ENCODE data around the gene DTX2. TPM values are rescaled to one million over a fixed set of nuclear protein-coding genes. Genes with fewer than 3 reads are reported as not detected.
"Not testable (repeated sequence)": the region's sequence is repeated elsewhere in the genome, so short reads cannot be mapped to it uniquely, and the experiment has no call there.

Gene DTX2
- total RNA-seq, 1 donor from 2014 or later: 21.7 TPM

DNA sequence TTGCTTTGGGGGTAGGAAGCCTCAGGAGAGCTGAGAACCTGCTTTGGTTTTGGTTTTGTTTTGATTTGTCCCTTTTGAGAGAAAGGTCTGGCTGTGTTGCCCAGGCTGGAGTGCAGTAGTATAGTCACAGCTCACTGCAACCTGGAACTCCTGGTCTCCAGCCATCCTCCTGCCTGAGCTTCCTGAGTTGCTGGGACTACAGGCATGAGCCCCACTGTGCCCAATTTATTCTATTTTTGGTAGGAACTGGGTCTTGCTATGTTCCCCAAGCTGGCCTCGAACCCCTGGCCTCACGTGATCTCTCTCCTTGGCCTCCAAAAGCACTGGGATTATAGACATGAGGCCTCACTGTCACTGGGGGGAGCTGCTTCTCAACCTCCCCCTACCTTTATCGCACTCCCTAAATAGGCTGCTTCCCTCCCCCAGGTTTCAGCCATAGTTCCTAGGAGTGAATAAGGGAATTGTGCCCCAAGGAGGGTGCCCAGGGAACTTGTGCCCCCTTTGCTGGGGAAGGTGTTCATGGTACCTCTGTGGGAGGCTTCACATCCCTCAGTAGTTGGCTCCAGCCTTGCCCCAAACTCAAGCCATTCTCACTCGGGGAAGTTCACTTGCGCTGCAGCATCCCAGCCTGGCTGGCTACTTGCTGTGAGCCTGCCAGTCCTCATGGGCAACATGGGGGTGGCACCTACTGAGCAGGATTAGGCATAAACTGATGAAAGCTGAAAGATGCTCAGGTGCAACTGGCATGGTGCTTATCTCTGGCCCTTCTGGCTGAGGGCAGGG lies 18.7 kb upstream of the DTX2 start:
- not testable (repeated sequence) for DNase-seq (ENCODE audit: low read depth)

DNA sequence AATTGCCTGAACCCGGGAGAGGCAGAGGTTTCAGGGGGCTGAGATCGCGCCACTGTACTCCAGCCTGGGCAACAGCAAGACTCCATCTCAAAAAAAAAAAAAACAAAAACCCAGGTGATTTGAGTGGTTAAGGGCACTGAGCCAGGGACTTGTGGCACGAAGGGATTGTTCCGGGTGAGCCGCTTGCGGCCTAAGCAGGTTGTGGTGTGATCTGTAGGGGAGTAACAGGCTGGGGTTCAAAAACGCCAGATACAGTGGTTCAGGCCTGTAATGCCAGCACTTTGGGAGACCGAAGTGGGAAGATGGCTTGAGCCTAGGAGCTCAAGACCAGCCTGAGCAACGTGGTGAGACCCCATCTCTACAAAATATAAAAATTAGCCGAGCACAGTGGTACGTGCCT lies 17.7 kb upstream of the DTX2 start:
- not testable (repeated sequence) for DNase-seq (ENCODE audit: low read depth)

DNA sequence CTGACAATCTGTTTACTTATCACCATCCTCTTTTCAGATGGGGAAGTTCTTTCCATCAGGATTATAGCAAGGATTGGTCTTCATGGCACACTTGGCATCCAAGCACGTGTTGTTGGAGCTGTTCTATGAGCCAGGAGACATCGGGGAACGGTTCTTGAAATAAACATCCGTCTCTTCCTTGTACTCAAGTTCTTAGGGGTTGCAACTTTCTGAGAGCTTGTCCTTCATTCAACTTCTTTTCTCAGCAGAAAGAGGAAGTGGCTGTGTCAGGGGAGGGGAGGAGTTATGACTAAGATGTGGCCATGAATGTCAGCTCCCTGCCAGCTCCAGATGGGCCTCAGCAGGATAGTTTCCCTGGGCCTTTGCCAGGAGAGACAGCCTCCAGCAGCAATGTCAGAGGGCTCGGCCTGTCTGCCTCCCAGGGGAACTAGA lies 15.9 kb upstream of the DTX2 start:
- DNase-seq (ENCODE audit: low read depth): peak; percentile 46

DNA sequence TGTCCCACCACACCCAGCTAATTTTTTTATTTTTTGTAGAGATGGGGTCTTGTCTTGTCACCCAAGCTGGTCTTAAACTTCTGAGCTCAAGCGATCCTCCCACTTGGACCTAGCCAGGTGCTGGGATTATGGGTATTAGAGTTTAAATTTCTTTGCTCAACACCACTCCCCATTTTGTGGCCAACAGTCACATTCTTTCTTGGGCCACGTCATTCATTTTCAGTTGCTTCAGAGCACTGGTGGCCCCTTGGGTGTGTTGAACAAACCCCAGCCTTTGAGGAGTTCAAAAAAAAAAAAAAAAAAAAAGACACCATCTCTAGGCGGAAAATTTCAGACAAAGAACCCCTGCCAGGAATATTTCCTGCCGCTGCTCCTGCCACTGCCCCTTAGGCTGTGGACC lies 4.5 kb upstream of the DTX2 start:
- DNase-seq (ENCODE audit: low read depth): not testable (repeated sequence)

DNA sequence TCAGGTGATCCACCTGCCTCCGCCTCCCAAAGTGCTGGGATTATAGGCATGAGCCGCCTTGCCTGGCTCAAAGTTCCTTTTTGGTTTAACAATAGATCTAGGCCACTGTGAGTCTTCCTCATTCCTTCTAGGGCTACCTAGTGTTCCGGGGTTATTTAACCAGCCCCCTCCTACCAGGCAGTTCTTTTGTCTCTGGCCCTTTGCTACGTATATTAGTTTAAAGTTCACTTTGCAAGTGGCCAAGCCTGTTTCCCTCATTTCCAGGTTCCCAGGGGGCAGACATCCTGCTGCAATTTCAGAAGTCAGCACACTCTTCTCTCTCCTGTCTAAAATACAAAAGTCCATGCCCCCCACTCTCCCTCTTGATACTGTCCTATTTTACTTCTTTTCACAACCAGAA lies 3.0 kb upstream of the DTX2 start:
- DNase-seq (ENCODE audit: low read depth): not testable (repeated sequence)

DNA sequence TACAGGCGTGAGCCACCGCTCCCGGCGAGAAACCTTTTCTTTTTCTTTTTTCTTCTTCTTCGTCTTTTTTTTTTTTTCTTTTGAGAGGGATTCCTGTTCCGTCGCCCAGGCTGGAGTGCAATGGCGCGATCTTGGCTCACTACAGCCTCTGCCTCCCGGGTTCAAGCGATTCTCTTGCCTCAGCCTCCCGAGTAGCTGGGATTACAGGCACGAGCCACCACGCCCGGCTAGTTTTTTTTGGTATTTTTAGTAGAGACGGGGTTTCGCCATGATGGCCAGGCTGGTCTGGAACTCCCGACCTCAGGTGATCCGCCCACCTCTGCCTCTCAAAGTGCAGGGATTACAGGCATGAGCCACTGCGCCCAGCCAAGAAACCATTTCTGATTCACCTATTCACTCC lies 742 bp upstream of the DTX2 start:
- DNase-seq (ENCODE audit: low read depth): not testable (repeated sequence)

DNA sequence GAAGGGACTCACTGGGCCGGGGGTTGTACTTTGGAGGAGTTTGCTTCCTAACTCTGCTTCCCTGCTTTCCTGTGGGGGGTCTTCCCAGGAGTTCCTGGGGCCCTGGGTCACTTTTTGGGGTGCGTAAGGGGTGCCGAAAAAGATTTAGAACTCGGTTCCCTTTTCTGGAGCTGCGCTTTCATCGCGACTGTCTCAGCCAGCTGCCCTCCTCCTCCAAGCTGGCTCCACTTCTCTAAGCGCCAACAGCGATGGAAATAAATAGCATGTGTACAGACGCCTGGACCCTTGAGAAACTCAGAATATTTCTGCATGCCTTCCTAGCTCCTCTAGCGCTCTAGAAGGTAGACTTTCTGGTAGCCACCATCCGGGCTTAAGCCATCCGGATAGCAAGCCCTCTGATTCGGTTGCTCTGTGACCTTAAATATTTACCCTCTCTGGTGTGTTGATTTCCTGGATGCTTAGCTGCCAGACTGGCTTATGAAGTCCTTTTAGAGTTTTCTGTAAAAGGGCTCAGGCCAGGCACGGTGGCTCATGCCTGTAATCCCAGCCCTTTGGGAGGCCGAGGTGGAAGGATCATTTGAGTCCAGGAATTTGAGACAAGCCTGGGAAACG lies 868 bp downstream of the DTX2 start:
- DNase-seq (ENCODE audit: low read depth): not testable (repeated sequence)

DNA sequence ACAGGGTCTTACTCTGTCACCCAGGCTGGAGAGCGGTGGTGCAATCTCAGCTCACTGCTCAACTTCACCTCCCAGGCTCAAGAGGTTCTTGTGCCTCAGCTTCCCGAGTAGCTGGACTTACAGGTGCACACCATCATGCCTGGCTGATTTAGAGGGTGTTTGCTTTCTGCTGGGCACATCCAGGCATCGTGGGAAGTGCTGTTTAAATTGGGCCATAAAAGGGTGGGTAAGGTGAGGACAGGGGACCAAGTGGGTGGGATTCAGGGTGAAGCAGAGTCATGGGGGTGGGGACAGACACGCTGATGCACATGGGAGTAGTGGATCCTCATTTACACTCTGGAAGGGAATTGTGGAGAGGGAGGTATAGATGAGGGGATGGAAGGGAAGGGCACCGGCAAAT lies 3.5 kb downstream of the DTX2 start:
- DNase-seq (ENCODE audit: low read depth): not testable (repeated sequence)

DNA sequence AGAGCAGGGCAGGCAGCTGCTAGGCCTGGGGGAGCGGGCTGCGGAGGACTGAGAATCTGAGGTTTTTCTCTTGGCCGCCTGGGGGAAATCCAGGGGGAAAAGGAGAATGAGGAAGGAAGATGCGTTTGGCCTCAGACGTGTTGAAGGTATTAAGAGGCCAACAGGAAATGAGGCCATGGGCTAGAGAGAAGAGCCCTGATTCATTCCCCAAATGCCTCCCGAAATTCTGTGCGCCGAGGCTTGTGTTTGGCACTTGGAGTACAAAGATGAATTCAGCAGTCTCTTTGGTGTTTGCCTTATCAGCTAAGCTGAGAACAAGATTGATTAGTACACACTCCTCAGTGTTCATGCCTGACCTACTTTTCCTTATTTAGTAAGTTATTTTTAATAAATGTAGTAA lies 4.4 kb downstream of the DTX2 start:
- not testable (repeated sequence) for DNase-seq (ENCODE audit: low read depth)

DNA sequence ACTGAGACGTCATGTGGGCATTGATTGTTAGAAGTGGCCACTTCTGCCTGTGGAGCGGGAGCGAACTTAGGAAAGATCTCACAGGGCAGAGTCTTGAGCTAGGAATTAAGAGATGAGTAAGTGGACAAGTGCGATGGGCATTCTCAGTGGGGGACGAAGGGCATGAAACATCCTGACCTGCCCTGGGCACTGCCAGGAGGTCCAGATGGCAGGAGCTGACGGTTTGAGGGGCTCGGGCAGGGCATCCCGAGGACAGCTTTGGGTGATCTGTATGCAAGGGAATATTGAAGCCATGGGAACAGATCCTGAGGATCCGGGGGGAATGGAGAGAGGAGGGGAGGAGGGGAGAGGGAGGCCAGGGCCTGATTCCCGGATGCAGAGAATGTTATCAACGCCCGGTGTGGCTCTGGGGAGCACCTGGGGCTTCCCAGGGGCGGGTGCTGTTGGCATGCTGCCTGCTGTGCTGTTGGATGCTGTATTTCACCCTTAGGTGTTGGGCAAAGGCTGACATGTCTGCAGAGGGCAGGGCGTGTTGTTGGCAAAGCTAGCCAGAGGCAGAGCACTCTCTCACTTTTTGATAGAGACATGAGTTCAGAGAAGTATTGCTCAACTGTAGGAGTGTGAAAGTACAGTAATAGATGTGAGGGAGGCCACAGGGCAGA lies 6.4 kb downstream of the DTX2 start:
- not testable (repeated sequence) for DNase-seq (ENCODE audit: low read depth)

DNA sequence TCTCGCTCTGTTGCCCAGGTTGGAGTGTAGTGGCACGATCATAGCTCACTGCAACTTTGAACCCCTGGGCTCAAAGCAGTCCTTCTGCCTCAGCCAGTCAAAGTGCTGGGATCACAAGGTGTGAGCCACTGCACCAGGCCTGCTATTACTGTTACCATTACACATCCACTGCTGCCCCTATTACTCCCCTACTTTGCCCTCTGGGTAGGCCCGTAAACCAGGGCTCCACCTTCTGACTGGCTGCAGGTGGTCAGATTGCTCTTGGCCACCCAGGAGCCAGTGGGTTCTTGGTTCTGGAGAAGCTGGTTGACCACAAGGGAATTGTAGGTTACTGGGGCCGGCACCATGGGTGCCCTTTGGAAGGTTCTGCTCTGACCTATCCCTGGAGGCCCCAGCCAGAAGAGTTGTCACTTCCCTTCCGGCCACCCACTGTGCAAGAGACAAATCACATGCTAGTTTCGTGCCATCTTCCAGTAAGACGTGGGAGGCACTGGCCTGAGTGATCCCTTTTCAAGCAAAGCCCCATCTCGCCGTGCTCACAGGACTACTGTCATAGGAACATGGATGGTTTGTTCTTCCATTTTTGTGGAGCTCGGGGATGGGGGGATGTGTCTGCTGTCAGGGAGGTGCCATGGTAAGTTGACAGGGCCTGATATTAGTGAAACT lies 10.2 kb downstream of the DTX2 start:
- DNase-seq (ENCODE audit: low read depth): not testable (repeated sequence)

DNA sequence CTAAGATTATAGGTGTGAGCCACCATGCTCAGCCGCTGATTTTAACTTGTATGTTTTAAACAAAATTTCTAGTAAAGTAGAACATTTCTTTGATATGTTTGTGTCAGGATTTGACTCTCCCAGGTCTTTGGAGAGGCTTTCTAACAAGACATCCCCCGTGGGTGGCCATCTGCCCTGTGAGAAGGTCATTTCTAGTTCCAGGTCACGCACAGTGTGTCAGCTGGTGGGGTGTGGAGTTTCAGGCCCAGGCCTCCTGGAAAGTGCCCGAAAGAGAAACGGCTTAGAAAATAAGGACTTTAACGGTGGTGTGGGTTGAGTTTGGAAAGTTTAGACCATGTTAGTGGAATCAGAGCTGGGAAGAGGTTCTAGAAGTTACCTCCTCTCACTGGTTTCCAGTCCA lies 11.6 kb downstream of the DTX2 start:
- DNase-seq (ENCODE audit: low read depth): not testable (repeated sequence)

DNA sequence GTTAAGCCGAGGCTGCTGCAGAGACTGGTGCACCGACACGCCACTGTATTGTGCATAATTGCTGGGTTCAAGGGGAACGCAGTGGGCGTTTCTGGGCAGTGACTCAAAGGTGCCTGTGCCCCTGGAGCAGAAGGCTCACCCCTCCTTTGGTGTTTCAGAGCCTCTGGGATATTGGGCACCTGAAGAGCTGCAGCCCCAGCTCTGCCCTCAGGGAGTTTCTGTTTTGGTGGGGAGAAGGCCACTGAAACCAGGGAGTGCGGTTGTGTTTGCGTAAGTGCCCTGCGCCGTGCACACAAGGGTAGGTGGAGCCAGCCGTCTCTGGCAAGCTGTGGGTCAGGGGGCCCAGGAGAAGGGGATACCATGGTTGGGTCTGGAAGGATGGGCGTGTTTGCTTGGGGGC lies 14.8 kb downstream of the DTX2 start:
- DNase-seq (ENCODE audit: low read depth): not testable (repeated sequence)

DNA sequence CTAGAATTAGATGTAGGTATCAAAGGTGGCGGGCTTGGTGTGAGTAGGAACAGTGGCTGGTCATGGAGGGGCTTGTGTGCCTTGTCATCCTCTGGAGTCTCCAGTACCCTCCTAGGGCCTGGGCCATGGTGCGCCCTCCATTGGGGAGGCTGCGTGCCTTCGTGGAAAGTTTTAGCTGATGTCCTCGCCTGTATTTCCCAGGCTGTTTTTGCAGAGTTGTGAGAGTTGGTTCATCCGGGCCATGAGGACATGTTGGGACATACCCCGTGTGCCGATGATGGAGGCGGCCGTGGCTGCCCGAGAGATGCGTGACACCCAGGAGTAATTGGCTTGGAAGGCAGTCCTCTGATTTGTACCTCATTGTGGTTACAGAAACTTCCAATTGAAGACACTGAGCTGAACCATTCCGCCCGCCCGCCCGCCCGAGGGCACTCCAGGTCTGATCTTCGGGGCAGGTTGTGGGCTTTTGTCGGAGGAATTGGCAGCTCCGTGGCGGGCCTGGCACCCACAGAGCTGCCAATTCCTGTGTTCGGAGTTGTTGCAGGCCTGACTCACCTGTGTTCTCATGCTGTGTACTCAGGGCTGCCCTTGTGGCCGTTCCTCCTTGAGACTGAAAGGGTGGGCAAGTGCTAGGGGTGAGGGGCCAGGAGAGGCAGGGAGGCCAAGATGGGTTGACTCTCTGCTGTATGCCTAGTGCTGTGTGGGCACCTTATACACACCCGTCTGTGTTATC lies 15.4 kb downstream of the DTX2 start:
- DNase-seq (ENCODE audit: low read depth): not testable (repeated sequence)

DNA sequence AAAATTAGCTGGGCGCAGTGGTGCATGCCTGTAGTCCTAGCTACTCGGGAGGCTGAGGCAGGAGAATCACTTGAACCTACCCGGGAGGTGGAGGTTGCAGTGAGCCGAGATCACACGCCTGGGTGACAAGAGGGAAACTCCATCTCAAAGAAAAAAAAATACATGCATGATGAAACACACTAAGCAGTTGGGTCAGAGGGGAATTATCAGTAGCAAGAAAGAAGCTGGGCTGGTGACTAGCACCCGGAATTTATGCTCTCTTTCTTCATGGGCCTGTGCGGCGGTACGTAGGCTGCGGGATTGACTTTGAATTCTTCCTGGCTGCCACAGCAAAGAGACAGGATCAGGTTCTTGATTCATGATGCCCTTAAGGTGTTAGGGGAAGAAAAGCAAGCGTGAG lies 18.1 kb downstream of the DTX2 start:
- DNase-seq (ENCODE audit: low read depth): not testable (repeated sequence)

DNA sequence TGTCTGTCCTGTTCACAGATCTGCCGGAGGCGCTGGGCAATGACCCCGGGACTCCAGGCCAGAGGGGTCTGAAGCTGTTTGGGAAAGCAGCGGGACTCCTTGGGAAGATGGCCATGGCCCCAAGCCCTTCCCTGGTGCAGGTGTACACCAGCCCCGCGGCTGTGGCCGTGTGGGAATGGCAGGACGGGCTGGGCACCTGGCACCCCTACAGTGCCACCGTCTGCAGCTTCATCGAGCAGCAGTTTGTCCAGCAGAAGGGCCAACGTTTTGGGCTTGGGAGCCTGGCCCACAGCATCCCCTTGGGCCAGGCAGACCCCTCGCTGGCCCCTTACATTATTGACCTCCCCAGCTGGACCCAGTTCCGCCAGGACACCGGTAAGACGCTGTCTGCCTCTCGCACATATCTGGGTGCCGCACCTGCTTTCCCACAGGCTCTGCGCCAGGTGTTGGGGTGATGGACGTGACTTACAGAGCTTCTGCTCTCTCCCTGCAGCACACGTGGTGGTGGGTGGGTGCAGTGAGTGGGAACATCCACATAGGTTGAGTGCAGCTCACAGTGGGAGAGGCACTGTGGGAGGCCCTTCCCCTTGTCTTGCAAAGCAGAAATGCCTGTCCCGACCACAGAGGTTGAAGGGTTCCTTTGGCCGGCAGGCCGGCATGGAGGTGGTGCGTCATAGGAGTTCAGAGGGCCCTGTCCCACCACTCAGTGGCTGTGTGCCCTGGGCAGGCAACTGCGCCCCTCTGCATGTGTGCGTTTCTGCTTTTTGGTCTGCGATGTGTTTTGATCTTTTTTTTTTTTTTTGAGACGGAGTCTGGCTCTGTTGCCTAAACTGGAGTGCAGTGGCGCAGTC lies 19.1 kb downstream of the DTX2 start:
- not testable (repeated sequence) for DNase-seq (ENCODE audit: low read depth)

DNA sequence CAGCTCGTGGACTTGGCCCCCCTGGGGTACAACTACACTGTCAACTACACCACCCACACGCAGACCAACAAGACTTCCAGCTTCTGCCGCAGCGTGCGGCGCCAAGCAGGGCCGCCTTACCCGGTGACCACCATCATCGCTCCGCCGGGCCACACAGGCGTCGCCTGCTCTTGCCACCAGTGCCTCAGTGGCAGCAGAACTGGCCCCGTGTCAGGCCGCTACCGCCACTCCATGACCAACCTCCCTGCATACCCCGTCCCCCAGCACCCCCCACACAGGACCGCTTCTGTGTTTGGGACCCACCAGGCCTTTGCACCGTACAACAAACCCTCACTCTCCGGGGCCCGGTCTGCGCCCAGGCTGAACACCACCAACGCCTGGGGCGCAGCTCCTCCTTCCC lies 21.2 kb downstream of the DTX2 start:
- DNase-seq (ENCODE audit: low read depth): not testable (repeated sequence)

DNA sequence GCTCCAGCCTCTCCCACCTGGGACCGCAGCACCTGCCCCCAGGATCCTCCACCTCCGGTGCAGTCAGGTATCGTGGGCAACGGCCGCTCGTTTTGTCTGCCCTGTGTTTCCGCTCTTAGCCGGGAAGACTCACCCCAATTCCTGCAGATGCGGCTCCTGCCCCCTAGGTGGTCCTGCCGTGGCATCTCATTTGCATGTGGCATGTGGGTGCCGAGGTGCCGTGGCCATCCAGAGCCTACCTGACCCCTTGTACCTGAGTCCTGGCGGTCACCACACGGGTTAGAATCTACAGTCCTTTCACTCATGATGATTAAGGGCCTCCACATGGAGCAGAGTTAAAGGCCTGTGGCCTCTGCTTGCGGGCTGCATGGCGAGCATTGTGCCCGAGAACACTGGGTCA lies 21.6 kb downstream of the DTX2 start:
- DNase-seq (ENCODE audit: low read depth): not testable (repeated sequence)

DNA sequence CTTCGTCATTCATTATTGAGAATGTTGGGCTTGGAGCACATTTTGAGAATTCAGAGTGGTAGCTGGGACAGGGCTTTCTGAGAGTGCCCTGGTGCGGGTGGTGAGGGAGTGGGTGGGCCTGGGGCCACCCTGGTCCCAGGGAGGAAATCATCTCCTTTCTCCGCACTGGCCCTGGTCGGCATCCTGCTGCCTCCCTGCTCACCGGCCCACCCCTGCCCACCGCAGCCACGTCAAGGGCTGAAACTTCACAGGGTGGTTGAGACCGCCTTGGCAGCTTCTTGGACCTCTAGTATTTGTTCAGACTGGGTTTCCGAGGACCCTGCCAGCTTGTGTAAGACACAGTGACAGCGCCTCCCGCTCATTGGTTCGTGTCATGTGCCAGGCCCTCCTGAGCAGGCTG lies 22.9 kb downstream of the DTX2 start:
- DNase-seq (ENCODE audit: low read depth): not testable (repeated sequence)

Measured in myocyte (in vitro differentiated cells).